ENCODE data around the gene HPS1. TPM values are rescaled to one million over a fixed set of nuclear protein-coding genes. Genes with fewer than 3 reads are reported as not detected.
A peak's percentile ranks its signal among the peaks of the same experiment; 100 is the strongest.

HPS1 gene
- total and polyA plus RNA-seq, 2 of the 8 experiments (the other 6 are each of a cell fraction or from before 2014, with no cell fraction given): 38.7 to 61.7 TPM

DNA sequence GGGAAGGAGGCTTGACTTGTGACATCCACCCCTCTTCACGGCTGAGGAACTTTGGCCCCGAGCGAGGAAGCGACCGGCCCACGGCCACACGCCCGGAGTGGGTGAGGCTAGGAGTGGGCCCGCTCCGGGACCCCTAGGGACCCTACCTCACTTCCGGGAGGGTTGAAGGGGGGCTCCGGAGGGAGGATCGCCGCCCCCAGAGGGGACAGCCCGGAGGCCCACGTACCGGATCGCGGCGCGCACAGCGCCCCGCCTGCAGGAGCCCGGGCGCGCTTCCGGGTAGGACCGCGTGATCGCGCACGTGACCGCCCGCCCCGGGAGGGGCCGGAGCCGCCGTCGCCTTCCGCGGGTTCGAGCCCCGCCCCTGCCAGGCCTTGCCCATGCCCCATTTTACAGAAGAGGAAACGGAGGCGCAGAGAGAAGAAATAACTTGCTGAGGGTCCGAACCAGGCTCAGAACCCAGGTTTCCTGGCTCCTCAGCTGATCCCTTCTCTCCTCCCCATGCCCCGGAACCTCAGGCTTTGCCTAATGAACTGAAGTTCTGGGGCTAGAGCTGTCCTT is at the start of gene HPS1 (continued):
- TF ChIP-seq, protein P1, sequence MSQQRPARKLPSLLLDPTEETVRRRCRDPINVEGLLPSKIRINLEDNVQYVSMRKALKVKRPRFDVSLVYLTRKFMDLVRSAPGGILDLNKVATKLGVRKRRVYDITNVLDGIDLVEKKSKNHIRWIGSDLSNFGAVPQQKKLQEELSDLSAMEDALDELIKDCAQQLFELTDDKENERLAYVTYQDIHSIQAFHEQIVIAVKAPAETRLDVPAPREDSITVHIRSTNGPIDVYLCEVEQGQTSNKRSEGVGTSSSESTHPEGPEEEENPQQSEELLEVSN (IDR thresholded peaks at IDR 0.05): peak; percentile 45
- TF ChIP-seq, protein P2, sequence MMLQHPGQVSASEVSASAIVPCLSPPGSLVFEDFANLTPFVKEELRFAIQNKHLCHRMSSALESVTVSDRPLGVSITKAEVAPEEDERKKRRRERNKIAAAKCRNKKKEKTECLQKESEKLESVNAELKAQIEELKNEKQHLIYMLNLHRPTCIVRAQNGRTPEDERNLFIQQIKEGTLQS (IDR thresholded peaks at IDR 0.05; ENCODE audit: insufficient read depth, low read depth, low read length): peak; percentile 94
- TF ChIP-seq PHF8 (conservative IDR thresholded peaks at IDR 0.05; ENCODE audit: low read depth, low read length) (peak; percentile 94), KDM1A (IDR thresholded peaks at IDR 0.05; ENCODE audit: borderline replicate concordance, low read length) (peak; percentile 94), ASH2L (IDR thresholded peaks at IDR 0.05; ENCODE audit: low read length) (peak; percentile 93), CREB1 (IDR thresholded peaks at IDR 0.05) (peak; percentile 48; the same call in 1 of the 2 replicates), CHD2 (IDR thresholded peaks at IDR 0.05; ENCODE audit: low read length) (no peak), SIRT6 (IDR thresholded peaks at IDR 0.05; ENCODE audit: low read length) (no peak), TAF7 (optimal IDR thresholded peaks at IDR 0.05; ENCODE audit: borderline replicate concordance, low read depth, low read length) (no peak), SIN3A (conservative IDR thresholded peaks at IDR 0.05 in 1 of 2, IDR thresholded peaks at IDR 0.05 in 1 of 2; ENCODE audit: low read depth in 1 of 2, low read length in 2 of 2) (peak; percentile 29 to 85; a peak in 2 of 4 replicates), TCF12 (IDR thresholded peaks at IDR 0.05; ENCODE audit: low read depth, low read length) (peak; percentile 65; the same call in 1 of the 2 replicates), POLR2A (IDR thresholded peaks at IDR 0.05; ENCODE audit: control extremely low read depth in 1 of 2, low read depth in 2 of 2, low read length in 2 of 2) (peak in 1 of 2 experiments; percentile 75; a peak in 2 of 3 replicates), JUND (IDR thresholded peaks at IDR 0.05; ENCODE audit: low read length) (no peak), CBX5 (IDR thresholded peaks at IDR 0.05; ENCODE audit: low read depth, low read length) (no peak), HDAC2 (IDR thresholded peaks at IDR 0.05; ENCODE audit: borderline replicate concordance in 1 of 2, low read depth in 2 of 2, low read length in 2 of 2) (peak in 1 of 2 experiments; percentile 71; a peak in 1 of 4 replicates), CHD1 (IDR thresholded peaks at IDR 0.05; ENCODE audit: low read depth, low read length) (no peak), CEBPB (IDR thresholded peaks at IDR 0.05; ENCODE audit: low read depth, low read length) (no peak), TAF1 (IDR thresholded peaks at IDR 0.05; ENCODE audit: low read depth, low read length) (peak; percentile 58; the same call in 1 of the 2 replicates), YY1 (IDR thresholded peaks at IDR 0.05; ENCODE audit: low read depth, low read length) (0 out of 2 replicates have a peak, but pooled peaks have one; percentile 10), KDM4A (IDR thresholded peaks at IDR 0.05; ENCODE audit: low read depth, low read length, severe bottlenecking) (peak; percentile 65)
- TF ChIP-seq, protein P3, sequence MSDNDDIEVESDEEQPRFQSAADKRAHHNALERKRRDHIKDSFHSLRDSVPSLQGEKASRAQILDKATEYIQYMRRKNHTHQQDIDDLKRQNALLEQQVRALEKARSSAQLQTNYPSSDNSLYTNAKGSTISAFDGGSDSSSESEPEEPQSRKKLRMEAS (IDR thresholded peaks at IDR 0.05): peak; percentile 76

All from H1 (cell line).